ENCODE results near the gene PITPNC1. TPM values are rescaled to one million over a fixed set of nuclear protein-coding genes. Genes with fewer than 3 reads are reported as not detected.

PITPNC1 gene
- total and polyA plus RNA-seq, 2 of the 13 experiments (the other 11 are each of a cell fraction or from before 2014, with no cell fraction given), result 4.1 to 5.7 TPM

GRCh38 chr17:67717624-67718324, 340.7 kb downstream of the PITPNC1 start, which contains the start of gene NOL11 (continued):
- no peak for TF ChIP-seq AKNA (CRISPR knock-in tag; IDR thresholded peaks at IDR 0.05; ENCODE audit: borderline replicate concordance)
- TF ChIP-seq FOXP4 (CRISPR knock-in tag; IDR thresholded peaks at IDR 0.05), result peak; percentile 66
- TF ChIP-seq KIAA2018 (CRISPR knock-in tag; IDR thresholded peaks at IDR 0.05; ENCODE audit: borderline replicate concordance), result peak; percentile 98
- TF ChIP-seq ZFP36L2 (CRISPR knock-in tag; IDR thresholded peaks at IDR 0.05), result no peak
- TF ChIP-seq MTF1 (CRISPR knock-in tag; IDR thresholded peaks at IDR 0.05), result peak; percentile 43; the same call in 1 of the 2 replicates
- TF ChIP-seq ZNF44 (CRISPR knock-in tag; IDR thresholded peaks at IDR 0.05), result peak; percentile 64; the same call in 1 of the 2 replicates
- TF ChIP-seq CHCHD3 (CRISPR knock-in tag; IDR thresholded peaks at IDR 0.05), result no peak
- TF ChIP-seq ATF7 (IDR thresholded peaks at IDR 0.05), result no peak
- TF ChIP-seq ATF7 (CRISPR knock-in tag; IDR thresholded peaks at IDR 0.05), result no peak
- TF ChIP-seq POLR2A (IDR thresholded peaks at IDR 0.05; ENCODE audit: insufficient read depth in 1 of 2, low read depth in 2 of 2, low read length in 2 of 2), result peak; percentile 97
- no peak for TF ChIP-seq GLMP (CRISPR knock-in tag; IDR thresholded peaks at IDR 0.05; ENCODE audit: borderline replicate concordance)
- TF ChIP-seq ZNF326 (CRISPR knock-in tag; IDR thresholded peaks at IDR 0.05; ENCODE audit: borderline replicate concordance), result no peak
- TF ChIP-seq ZNF589 (CRISPR knock-in tag; conservative IDR thresholded peaks at IDR 0.05), result peak; percentile 86
